RWPE2 (cell line): ENCODE measurements around the gene GRM4.

ENCODE experiments used
- ATAC-seq: fragments of 200-7000 bp; cut with Tn5 transposase; 3 replicates; pipeline ENCODE4 v1.9.1; 2021; ENCODE audit warnings: low read depth
- DNase-seq: peaks from one replicate; pipeline ENCODE4 v3.0.0-alpha.2; 2020; ENCODE audit warnings: low spot score
- H3K27ac ChIP-seq: fragments of 450-650 bp; 2 replicates; pipeline ENCODE4 v1.5.1; 2017; ENCODE audit warnings: mild to moderate bottlenecking; ENCODE audit not compliant: poor library complexity, severe bottlenecking
- H3K27me3 ChIP-seq: fragments of 250-450 bp; sonication (Bioruptor Pico); 2 replicates; pipeline ENCODE4 v1.5.1; 2021; ENCODE audit warnings: mild to moderate bottlenecking, moderate library complexity; ENCODE audit not compliant: insufficient read depth, poor library complexity, severe bottlenecking
- H3K36me3 ChIP-seq: fragments of 250-450 bp; sonication (Bioruptor Pico); 2 replicates; pipeline ENCODE4 v1.5.1; 2020; ENCODE audit warnings: low read depth, mild to moderate bottlenecking, moderate library complexity
- H3K4me1 ChIP-seq: fragments of 250-450 bp; sonication (Bioruptor Pico); 2 replicates; pipeline ENCODE4 v1.5.1; 2021; ENCODE audit warnings: mild to moderate bottlenecking, moderate library complexity; ENCODE audit not compliant: insufficient read depth, poor library complexity, severe bottlenecking
- H3K4me3 ChIP-seq: fragments of 250-450 bp; sonication (Bioruptor Pico); 2 replicates; pipeline ENCODE4 v1.5.1; 2021; ENCODE audit warnings: mild to moderate bottlenecking, moderate library complexity; ENCODE audit not compliant: severe bottlenecking
- H3K9me3 ChIP-seq: fragments of 250-450 bp; sonication (Bioruptor Pico); 2 replicates; pipeline ENCODE4 v1.5.1; 2021; ENCODE audit warnings: mild to moderate bottlenecking, moderate library complexity; ENCODE audit not compliant: severe bottlenecking
- CTCF ChIP-seq: fragments of 450-650 bp; IDR thresholded peaks from one replicate; pipeline ENCODE4 v1.5.1; 2017; ENCODE audit warnings: mild to moderate bottlenecking, moderate library complexity; ENCODE audit not compliant: poor library complexity, severe bottlenecking

GRM4 gene

DNA sequence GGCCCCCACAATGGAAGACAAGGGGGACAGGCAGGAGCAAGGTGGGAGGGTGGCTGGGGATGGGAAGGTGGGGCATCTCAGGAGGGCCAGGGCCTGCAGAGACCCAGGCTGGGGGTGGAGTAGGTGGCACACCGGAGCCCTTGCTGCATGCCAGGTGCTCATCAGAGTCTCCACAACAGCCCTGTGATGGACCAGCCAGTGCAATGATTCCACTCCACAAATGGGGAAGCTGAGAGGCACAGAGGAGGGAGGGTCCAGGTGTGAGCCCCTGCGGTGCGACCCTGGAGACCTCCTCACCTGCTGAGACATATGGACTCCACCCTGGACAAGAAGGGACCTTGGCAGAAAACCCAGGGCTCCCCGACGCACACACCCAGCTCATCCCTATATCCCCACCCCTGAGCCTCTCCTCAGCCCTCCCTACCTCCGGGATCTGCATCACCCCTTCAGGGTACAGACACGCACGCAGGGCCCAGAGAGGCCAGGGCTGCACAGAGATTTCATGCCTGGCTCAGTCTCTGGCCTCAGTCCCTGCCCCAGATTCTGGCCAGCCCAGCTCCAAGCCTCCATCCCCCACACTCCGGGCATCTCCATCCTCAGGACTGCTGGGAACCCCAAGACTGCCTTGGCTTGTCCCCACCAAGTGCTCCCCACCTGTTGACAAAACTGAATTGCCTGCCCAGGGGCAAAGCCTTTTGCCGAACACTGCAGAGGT, 7.1 kb upstream of the GRM4 start:
- H3K9me3 ChIP-seq = no peaks in the 10 kb centered on the region
- 0 out of 3 replicates have a peak, but pooled peaks have one; percentile 9 for ATAC-seq

DNA sequence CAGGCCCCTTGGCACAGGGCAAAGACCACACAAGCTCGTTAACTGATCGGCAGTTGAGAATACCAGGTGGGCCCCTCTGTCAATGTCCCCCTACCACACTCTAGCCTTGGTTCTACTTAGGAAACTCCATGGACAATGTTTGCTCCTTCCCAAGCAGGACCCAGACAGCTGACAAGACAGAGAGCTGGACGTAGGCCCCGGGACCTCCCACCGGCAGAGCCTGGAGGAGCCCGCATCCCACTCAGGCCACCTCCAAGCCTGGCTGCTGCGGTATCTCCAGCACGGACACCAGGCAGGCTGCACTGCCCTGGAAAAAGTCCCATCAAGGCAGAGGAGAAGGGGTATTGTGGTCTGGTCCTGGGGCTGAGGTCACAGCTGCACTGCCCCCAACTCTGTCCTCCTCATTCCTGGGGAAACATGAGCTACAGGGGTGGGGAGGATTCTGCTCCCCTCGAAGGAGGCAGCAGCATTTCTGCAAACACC, 6.2 kb upstream of the GRM4 start:
- H3K4me1 ChIP-seq = no peaks in the 10 kb centered on the region
- H3K36me3 ChIP-seq = no peaks in the 10 kb centered on the region
- H3K4me3 ChIP-seq = no peak overlapping the region
- ATAC-seq (no peak), DNase-seq (peak; percentile 32)
- H3K27ac ChIP-seq = no peak overlapping the region
- no peaks in the 10 kb centered on the region for H3K9me3 ChIP-seq
- H3K27me3 ChIP-seq = peaks cover 12% of the 10 kb centered on the region
- no peak for TF ChIP-seq CTCF

More for the DNA sequence above, 7.1 kb upstream of the GRM4 start:
- DNase-seq = peak; percentile 36
- Histone ChIP-seq H3K4me1 (no peaks in the 10 kb centered on the region), H3K4me3 (no peak overlapping the region), H3K36me3 (no peaks in the 10 kb centered on the region), H3K27me3 (peaks cover 12% of the 10 kb centered on the region), H3K27ac (no peak overlapping the region)
- TF ChIP-seq CTCF = no peak

GRCh38 chr6:34151321-34152041, 5.6 kb upstream of the GRM4 start:
- H3K4me3 ChIP-seq = no peak overlapping the region
- H3K27ac ChIP-seq = no peak overlapping the region
- H3K9me3 ChIP-seq = no peaks in the 10 kb centered on the region
- DNase-seq (peak; percentile 47), ATAC-seq (no peak)
- no peaks in the 10 kb centered on the region for H3K4me1 ChIP-seq
- H3K36me3 ChIP-seq = no peaks in the 10 kb centered on the region
- peaks cover 12% of the 10 kb centered on the region for H3K27me3 ChIP-seq
- TF ChIP-seq CTCF = peak; percentile 7

DNA sequence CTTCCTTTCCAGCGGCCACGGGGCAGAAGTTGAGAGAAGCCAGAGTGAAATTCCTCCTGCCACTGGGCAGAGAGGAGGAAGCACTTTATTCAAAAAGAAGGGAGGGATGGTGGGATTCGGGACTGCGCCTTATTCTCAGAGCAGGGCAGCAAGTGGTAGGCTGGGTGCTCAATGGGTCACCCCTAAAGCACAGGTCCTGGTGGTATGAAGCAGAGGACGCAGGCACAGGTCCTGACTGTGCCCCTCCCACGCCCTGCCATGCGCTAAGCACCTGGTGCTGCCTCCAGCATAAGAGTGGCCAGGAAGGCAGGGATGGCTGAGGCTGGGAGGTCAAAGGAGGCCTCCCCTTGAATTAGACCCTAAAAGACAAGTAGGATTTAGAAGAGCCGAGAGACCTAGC, 4.9 kb upstream of the GRM4 start:
- peaks cover 12% of the 10 kb centered on the region for H3K27me3 ChIP-seq
- no peaks in the 10 kb centered on the region for H3K9me3 ChIP-seq
- DNase-seq (peak; percentile 24), ATAC-seq (no peak)
- TF ChIP-seq CTCF = no peak
- H3K4me3 ChIP-seq = no peak overlapping the region
- no peaks in the 10 kb centered on the region for H3K4me1 ChIP-seq
- no peak overlapping the region for H3K27ac ChIP-seq
- H3K36me3 ChIP-seq = no peaks in the 10 kb centered on the region
